Measurements from ENCODE around the gene CDCA7. TPM values are rescaled to one million over a fixed set of nuclear protein-coding genes. Genes with fewer than 3 reads are reported as not detected.

The CDCA7 gene
- total RNA-seq, 1 experiment from 2014 or later: 50.3 TPM

DNA sequence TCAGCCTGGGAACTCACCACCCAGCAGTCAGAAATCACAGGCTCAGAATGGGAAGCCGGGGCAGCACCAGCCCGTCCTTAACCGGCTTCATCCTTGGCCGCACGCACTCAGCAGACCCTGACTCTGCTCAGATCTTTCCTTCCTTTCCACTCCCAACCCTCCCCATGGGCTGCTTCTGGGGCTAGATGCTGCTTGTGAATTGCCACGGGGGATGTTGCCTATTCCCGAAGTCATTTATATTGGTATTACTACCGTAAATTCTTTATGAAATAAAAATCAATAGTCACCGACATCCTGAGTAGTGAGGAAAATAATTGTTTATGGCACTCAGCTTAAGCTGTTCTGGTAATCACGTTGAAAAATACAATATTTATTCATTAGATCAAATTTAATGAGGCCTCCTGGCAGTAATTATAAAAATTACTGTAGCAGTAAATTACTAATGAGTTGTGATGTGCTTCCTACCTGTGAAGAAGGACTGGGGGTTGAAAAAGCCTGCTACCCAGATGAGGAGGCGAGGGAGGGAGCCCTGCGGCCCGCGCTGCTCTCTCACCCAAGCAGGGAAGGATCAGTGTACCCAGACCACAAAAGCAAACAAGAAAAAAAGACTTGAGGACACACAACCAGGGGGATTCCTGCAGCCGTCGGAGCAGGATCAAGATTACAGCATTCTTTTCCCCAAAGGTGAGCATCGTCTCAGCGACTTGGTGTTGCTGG, 31.5 kb downstream of the CDCA7 start:
- WGBS (ENCODE audit: extremely low coverage, insufficient read length, low lambda C conversion rate): no CpG with 5 or more reads among the region's 18 CpGs
- TF ChIP-seq CTCF (conservative IDR thresholded peaks at IDR 0.05): no peak
- H4K5ac ChIP-seq (ENCODE audit: insufficient read length, low read depth, low read length): no peak overlapping the region
- H4K20me1 ChIP-seq (ENCODE audit: control insufficient read depth, insufficient read depth, insufficient read length): no peaks in the 10 kb centered on the region
- H3K27me3 ChIP-seq (ENCODE audit: insufficient read depth, low read length): no peaks in the 10 kb centered on the region
- H4K8ac ChIP-seq (replicated peaks; ENCODE audit: insufficient read length, low read depth, low read length): no peak overlapping the region
- no peaks in the 10 kb centered on the region for H3K23me2 ChIP-seq (ENCODE audit: insufficient read length, low read depth, low read length, poor library complexity, severe bottlenecking)
- H2BK5ac ChIP-seq (ENCODE audit: insufficient read length, low read length): no peak overlapping the region
- no peak overlapping the region for H3K14ac ChIP-seq (ENCODE audit: insufficient read depth, low read length)
- H3K56ac ChIP-seq (ENCODE audit: insufficient read length, low read depth, low read length): no peak overlapping the region
- no peak overlapping the region for H2AK5ac ChIP-seq (ENCODE audit: insufficient read length, low read length)
- no peak for DNase-seq
- no peak overlapping the region for H2BK12ac ChIP-seq (ENCODE audit: insufficient read length, low read depth, low read length)
- H3K4me1 Mint-ChIP-seq: peaks cover 5 to 13% of the 10 kb centered on the region in 2 experiments; a peak in 3 of 4 replicates
- H3K4me2 ChIP-seq (ENCODE audit: insufficient read depth, insufficient read length, low read length): no peak overlapping the region
- peak overlapping the region in 2 of 3 experiments; percentile 50 to 83; a peak in 2 of 7 replicates for H3K27ac Mint-ChIP-seq
- H3K79me2 ChIP-seq (ENCODE audit: insufficient read depth, low read length): no peaks in the 10 kb centered on the region
- no peaks in the 10 kb centered on the region for H3K9me3 Mint-ChIP-seq
- H3K79me1 ChIP-seq (ENCODE audit: insufficient read depth, low read depth, low read length, poor library complexity, severe bottlenecking): no peaks in the 10 kb centered on the region
- H3K27ac ChIP-seq (ENCODE audit: insufficient read length, low read depth, low read length): no peak overlapping the region
- no peaks in the 10 kb centered on the region for H3K4me1 ChIP-seq (ENCODE audit: insufficient read depth, low read length)
- no peak overlapping the region for H2BK15ac ChIP-seq (ENCODE audit: low read depth, low read length)
- H3K4ac ChIP-seq (ENCODE audit: low read depth, low read length): no peak overlapping the region
- no peak overlapping the region for H3K4me3 Mint-ChIP-seq
- peaks cover 2 to 8% (median 2%) of the 10 kb centered on the region in 3 experiments; a peak in 5 of 7 replicates for H3K36me3 Mint-ChIP-seq (ENCODE audit: insufficient read depth in 1 of 3, low read depth in 3 of 3)
- no peaks in the 10 kb centered on the region for H3K27me3 Mint-ChIP-seq (ENCODE audit: low read depth)
- H2AFZ ChIP-seq (ENCODE audit: low read length): no peak overlapping the region
- H3K9ac ChIP-seq (ENCODE audit: extremely low read depth, insufficient read length, low read length): no peak overlapping the region
- no peaks in the 10 kb centered on the region for H3K9me3 ChIP-seq (ENCODE audit: control insufficient read depth, low read depth, low read length)
- no peak overlapping the region for H2BK20ac ChIP-seq (ENCODE audit: low read depth, low read length, poor library complexity, severe bottlenecking)
- H3K23ac ChIP-seq (ENCODE audit: insufficient read length, low read depth, low read length): no peak overlapping the region
- H4K91ac ChIP-seq (ENCODE audit: insufficient read length, low read depth, low read length): no peak overlapping the region
- no peak overlapping the region for H2BK120ac ChIP-seq (ENCODE audit: low read depth, low read length, poor library complexity, severe bottlenecking)
- H3K18ac ChIP-seq (ENCODE audit: insufficient read length, low read depth, low read length): no peak overlapping the region
- no peak overlapping the region for H3T11ph ChIP-seq (ENCODE audit: low read length)

Measured in H9 (cell line).